Heart left ventricle (tissue), 16 donors: ENCODE measurements around the gene MMP27. TPM values are rescaled to one million over a fixed set of nuclear protein-coding genes. Genes with fewer than 3 reads are reported as not detected.

Experiments
- ATAC-seq, 4 donors: fragments of 200-7000 bp; cut with Tn5 transposase; one replicate each; pipeline ENCODE4 v1.9.1; 2020 to 2022; ENCODE audit warnings: moderate library complexity in 4 of 4, mild to moderate bottlenecking in 3 of 4, moderate number of reproducible peaks in 1 of 4
- DNase-seq, 5 donors: peaks; one replicate each; pipeline ENCODE4 v3.0.0-alpha.2; 2020
- H3K27ac ChIP-seq, 12 donors: fragments of 200-600 bp; sonication (generic) in 4 of 12; one replicate each; pipeline versions ENCODE4 v1.5.0 to v1.8.0; 2016 to 2022; ENCODE audit warnings: mild to moderate bottlenecking in 2 of 12
- H3K27me3 ChIP-seq, 9 donors: fragments of 200-600 bp; sonication (generic) in 2 of 9; one replicate each; pipeline versions ENCODE4 v1.5.1 to v1.8.0; 2016 to 2022; ENCODE audit warnings: mild to moderate bottlenecking in 3 of 9
- H3K36me3 ChIP-seq, 9 donors: fragments of 200-600 bp; sonication (generic) in 2 of 9; one replicate each; pipeline versions ENCODE4 v1.5.0 to v1.8.0; 2018 to 2022; ENCODE audit warnings: mild to moderate bottlenecking in 2 of 9
- H3K4me1 ChIP-seq, 12 donors: fragments of 200-600 bp; sonication (generic) in 4 of 12; one replicate each; pipeline versions ENCODE4 v1.5.0 to v1.8.0; 2016 to 2022; ENCODE audit warnings: mild to moderate bottlenecking in 3 of 12
- H3K4me3 ChIP-seq, 12 donors: fragments of 200-600 bp; sonication (generic) in 4 of 12; one replicate each; pipeline versions ENCODE4 v1.5.0 to v1.8.0; 2017 to 2022; ENCODE audit warnings: mild to moderate bottlenecking in 9 of 12, moderate library complexity in 4 of 12
- H3K9me3 ChIP-seq, 12 donors: fragments of 200-600 bp; sonication (generic) in 4 of 12; one replicate each; pipeline versions ENCODE4 v1.5.0 to v1.8.0; 2016 to 2022; ENCODE audit warnings: mild to moderate bottlenecking in 1 of 12
- CTCF ChIP-seq, 12 donors: fragments of 200-600 bp; sonication (generic) in 4 of 12; IDR thresholded peaks; one replicate each; pipeline versions ENCODE4 v1.5.0 to v1.8.0; 2018 to 2022; ENCODE audit warnings: antibody characterized with exemption in 12 of 12, mild to moderate bottlenecking in 5 of 12
- POLR2A ChIP-seq, 2 donors: fragments of 450-650 bp; IDR thresholded peaks; one replicate each; pipeline ENCODE4 v1.6.1; 2017; ENCODE audit warnings: antibody characterized with exemption in 2 of 2, mild to moderate bottlenecking in 2 of 2, moderate library complexity in 2 of 2
- WGBS, 4 donors: extraction: QIAGEN DNeasy Blood & Tissue Kit in 2 of 4; methylation state at CpG; one replicate each; pipeline versions ENCODE4 v1.1.5 to v1.1.7; 2013 to 2018; 5-methylcytosine and 5-hydroxymethylcytosine counted together
- intact Hi-C, 10 donors: fragments of 100-400 bp; cut with DNase I; formaldehyde crosslinking; loops; one replicate each; pipeline versions ENCODE4 v1.11.1 to v1.14.2; 2022
- polyA plus RNA-seq, 2 donors: library from polyadenylated mRNA; stranded (reverse); fragments of 200-250 nt; gene quantifications; one replicate each; pipeline ENCODE4 v1.2.3, GENCODE V29; 2013
- total RNA-seq, 9 donors: library from RNA; depleted of rRNA in 2 of 9; stranded (reverse); fragments of >200 nt in 2 of 9; fragmentation: NEBNext Ultra II Directional in 3 of 9; extraction: Animal tissue kit (Norgen Biotek cat#: 25700) in 3 of 9; gene quantifications; one replicate each; pipeline versions ENCODE4 v1.1.0 to v1.2.4, GENCODE V29; 2016 to 2023
- donor health status: ischemic (EF 13 %, LVEDD 7.1; RV severe dilation, severe dysfunction).
- donor health status: healthy with polysubstance abuse.
- donor health status: DM: no; HTN: yes; CAD: no.
- donor health status: DM: no; HTN: no; CAD: no.
- donor health status: ischemic (EF 25% LVEDD 6.9; RV normal size, moderate dysfunction).
- donor health status: ischemic (EF 25% LVEDD 5.7; RV mildly dilated, moderate dysfunction).
- donor health status: healthy.
- donor health status: DM: yes; HTN: yes; CAD: no.
- donor health status: ischemic (EF 35%, LVEDD 5.7; RV mildly dilated, moderate dysfunction).
- donor health status: nonischemic (EF 11% LVEDD 7.7; RV severe dilation, severe dysfunction).
- donor health status: DM: yes; HTN: yes; CAD: no.
- donor health status: PGD.
- donor health status: ischemic (EF 29% LVEDD 5.4; RV normal size, mild dysfunction).
- donor health status: nonischemic (EF 23%, LVEDD 6.1; RV moderate dilation, normal function).

MMP27 gene
- total and polyA plus RNA-seq, 11 donors = 0.14 TPM; not detected in 10

- no peak for DNase-seq
- TF ChIP-seq CTCF (IDR thresholded peaks at IDR 0.05) (no peak), POLR2A (IDR thresholded peaks at IDR 0.05) (no peak)
Observed at GRCh38 chr11:102708654-102709053, 3.1 kb upstream of the MMP27 start.

GRCh38 chr11:102704841-102705240 lies 728 bp downstream of the MMP27 start:
- DNase-seq = no peak
- TF ChIP-seq CTCF (IDR thresholded peaks at IDR 0.05) = no peak
- TF ChIP-seq POLR2A (IDR thresholded peaks at IDR 0.05) = no peak
- Histone ChIP-seq H3K9me3 (no peaks in the 10 kb centered on the region), H3K4me3 (no peak overlapping the region), H3K27ac (no peak overlapping the region), H3K4me1 (no peaks in the 10 kb centered on the region), H3K36me3 (no peaks in the 10 kb centered on the region), H3K27me3 (no peaks in the 10 kb centered on the region)
- 75 to 85% (median 78%) methylated on average over 3 of the region's 3 CpGs for WGBS, 4 donors
- ATAC-seq = no peak
- intact Hi-C loops = no loop called here

More at GRCh38 chr11:102708654-102709053, 3.1 kb upstream of the MMP27 start:
- no peak overlapping the region for H3K27ac ChIP-seq
- H3K9me3 ChIP-seq = no peaks in the 10 kb centered on the region
- no peaks in the 10 kb centered on the region for H3K4me1 ChIP-seq
- no peaks in the 10 kb centered on the region for H3K27me3 ChIP-seq
- no peak for ATAC-seq
- H3K36me3 ChIP-seq = no peaks in the 10 kb centered on the region
- no peak overlapping the region for H3K4me3 ChIP-seq
- intact Hi-C loops = no loop called here
- 74 to 85% (median 78%) methylated on average over 4 of the region's 4 CpGs for WGBS, 4 donors

- TF ChIP-seq CTCF (IDR thresholded peaks at IDR 0.05) (no peak), POLR2A (IDR thresholded peaks at IDR 0.05) (no peak)
- ATAC-seq (no peak), DNase-seq (no peak)
- 70 to 75% (median 73%) methylated on average over 3 of the region's 3 CpGs for WGBS, 4 donors
- no peaks in the 10 kb centered on the region for H3K36me3 ChIP-seq
- no peaks in the 10 kb centered on the region for H3K9me3 ChIP-seq
- H3K4me1 ChIP-seq = no peaks in the 10 kb centered on the region
- H3K27ac ChIP-seq = no peak overlapping the region
- intact Hi-C loops = no loop called here
- H3K27me3 ChIP-seq = no peaks in the 10 kb centered on the region
- H3K4me3 ChIP-seq = no peak overlapping the region
Observed at GRCh38 chr11:102703826-102704493, 1.6 kb downstream of the MMP27 start.

- Histone ChIP-seq H3K9me3 (no peaks in the 10 kb centered on the region), H3K36me3 (no peaks in the 10 kb centered on the region), H3K27me3 (peaks cover 0 to 3% (median 0%) of the 10 kb centered on the region in 9 donors), H3K4me1 (no peaks in the 10 kb centered on the region), H3K4me3 (no peak overlapping the region), H3K27ac (no peak overlapping the region)
- TF ChIP-seq POLR2A (IDR thresholded peaks at IDR 0.05) = no peak
- no peak for TF ChIP-seq CTCF (IDR thresholded peaks at IDR 0.05)
- no peak for ATAC-seq
- WGBS, 4 donors = 74 to 90% (median 85%) methylated on average over 3 of the region's 3 CpGs
- intact Hi-C loops = no loop called here
- DNase-seq = no peak
Observed at GRCh38 chr11:102695201-102695600, 10.4 kb downstream of the MMP27 start.
